Right renal cortex interstitium (tissue), 3 donors: ENCODE measurements around the gene CLEC5A. TPM values are rescaled to one million over a fixed set of nuclear protein-coding genes. Genes with fewer than 3 reads are reported as not detected.
"Not testable (repeated sequence)": the region's sequence is repeated elsewhere in the genome, so short reads cannot be mapped to it uniquely, and the experiment has no call there.

Source experiments
- DNase-seq, 3 donors: peaks; one replicate each; pipeline ENCODE4 v3.0.0-alpha.2; 2013; ENCODE audit warnings: low read depth in 3 of 3, low spot score in 2 of 3
- polyA plus RNA-seq, 3 donors: library from polyadenylated mRNA; unstranded; fragments of 120-200 nt; gene quantifications; one replicate each; pipeline ENCODE4 v1.2.1, GENCODE V29; 2013; ENCODE audit not compliant: insufficient read length in 3 of 3

The CLEC5A gene
- polyA plus RNA-seq, result under 1 TPM; 0.14 to 0.26 (median 0.25) TPM

DNA sequence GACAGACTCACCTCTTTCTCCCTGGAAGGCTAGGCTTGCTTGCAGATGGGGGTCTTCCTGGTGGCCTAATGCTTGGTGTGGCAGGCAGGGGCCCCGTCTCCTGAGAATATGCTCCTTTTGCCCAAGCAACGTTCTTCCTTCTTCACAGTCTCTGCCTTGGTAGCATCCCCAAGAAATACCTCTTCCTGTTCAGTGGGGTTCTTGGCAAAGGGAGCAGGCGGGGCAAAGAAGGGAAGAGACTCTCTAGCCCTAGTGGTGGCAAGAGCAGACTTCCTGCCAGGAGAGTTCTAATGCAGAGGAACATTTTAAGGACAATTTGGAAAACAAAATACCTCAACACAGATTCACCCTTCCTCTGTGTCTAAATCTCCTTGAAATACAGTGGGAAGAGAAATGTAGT lies at the start of gene CLEC5A:
TSS of gene CLEC5A (minus strand) at position 179 of the 400 bp plus-strand sequence. CDS start 682 bp downstream, outside the sequence.
- no peak for DNase-seq

DNA sequence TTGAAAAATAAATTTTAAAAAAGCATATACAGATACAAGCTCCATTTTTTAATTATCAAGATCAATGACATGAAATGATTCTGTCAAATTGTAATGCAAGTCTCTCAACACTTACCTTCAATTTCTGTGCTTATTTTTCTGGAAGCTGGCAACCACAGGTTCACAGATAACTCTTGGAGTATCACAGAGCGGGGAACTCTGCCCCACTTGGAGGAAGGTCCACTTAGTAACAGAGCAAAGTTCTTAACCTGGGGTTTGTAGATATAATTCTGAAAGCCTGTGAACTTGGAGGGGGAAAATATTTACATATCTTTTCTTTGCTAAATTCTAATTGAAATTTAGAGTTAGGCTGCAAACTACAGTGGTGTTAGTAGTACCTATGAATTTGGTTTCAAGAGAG lies 46.6 kb upstream of the CLEC5A start:
- DNase-seq, result no peak

DNA sequence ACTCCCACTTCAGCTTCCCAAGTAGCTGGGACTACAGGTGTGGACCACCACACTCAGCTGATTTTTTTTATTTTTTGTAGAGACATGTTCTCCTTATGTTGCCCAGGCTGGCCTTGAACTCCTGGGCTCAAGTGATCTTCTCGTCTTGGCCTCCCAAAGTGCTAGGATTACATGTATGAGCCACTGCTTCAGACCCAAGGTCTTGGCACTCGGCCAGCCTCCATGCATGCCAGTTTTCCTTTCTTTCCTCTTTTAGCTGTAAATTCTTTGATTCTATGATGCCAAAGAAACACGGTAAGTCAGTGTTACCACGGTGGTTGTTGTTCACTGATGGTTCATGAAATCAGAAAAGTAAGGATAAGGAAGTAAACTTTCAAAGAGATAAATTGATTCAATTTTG lies 45.9 kb upstream of the CLEC5A start:
- no peak for DNase-seq

- DNase-seq, result no peak
Measured at GRCh38 chr7:141992156-141992555, 45.4 kb upstream of the CLEC5A start.

DNA sequence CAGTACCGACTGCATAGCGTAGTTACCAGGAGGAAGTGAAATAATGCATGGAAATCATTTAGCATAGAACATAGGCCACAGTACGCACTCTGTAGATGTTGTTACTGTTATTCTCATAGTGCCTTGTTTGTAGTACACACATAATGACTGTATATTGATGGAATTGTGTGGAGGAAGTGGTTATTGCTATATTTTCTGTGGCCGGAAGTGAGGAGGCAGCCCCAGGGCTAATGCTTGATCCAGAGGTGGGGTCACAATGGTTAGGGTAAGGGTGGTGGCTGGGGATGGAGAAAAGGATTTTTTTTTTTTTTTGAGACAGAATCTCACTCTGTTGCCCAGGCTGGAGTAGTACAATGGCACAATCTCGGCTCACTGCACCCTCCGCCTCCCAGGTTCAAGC lies 44.4 kb upstream of the CLEC5A start:
- no peak for DNase-seq

- DNase-seq, result no peak
Measured at GRCh38 chr7:141990011-141990725, 43.4 kb upstream of the CLEC5A start.

DNA sequence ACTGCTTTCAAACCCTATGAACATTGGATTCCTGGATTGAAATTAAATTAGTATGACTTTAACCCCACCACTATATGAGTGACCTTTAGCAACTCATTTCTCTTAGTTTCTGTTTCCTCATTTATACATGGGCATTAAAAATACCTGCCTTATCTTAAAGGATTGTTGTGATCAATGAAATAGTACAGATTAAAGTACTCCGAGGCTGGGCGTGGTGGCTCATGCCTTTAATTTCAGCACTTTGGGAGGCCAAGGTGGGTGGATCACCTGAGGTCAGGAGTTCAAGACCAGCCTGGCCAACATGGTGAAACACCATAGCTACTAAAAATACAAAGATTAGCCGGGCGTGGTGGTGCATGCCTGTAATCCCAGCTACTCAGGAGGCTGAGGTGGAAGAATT lies 41.0 kb upstream of the CLEC5A start:
- not testable (repeated sequence) for DNase-seq

DNA sequence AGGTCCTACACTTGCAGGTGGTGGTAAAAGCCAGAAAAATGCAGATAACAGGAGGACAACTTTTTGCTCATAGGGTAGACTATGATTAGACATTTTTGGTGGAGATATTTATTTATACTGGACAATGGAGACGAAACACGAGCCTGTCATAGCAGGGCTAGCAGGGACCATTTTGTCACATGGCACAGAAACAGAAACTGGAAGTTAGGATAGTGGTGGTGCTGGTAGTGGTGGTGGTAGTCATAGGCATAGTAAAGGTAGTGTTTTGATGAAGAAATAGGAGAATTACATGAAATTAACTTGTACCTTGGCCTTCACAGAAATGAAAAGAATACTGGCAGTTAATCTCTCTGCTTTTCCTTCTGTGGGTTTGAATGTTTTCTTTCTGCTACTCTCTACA lies 40.1 kb upstream of the CLEC5A start:
- no peak for DNase-seq

DNA sequence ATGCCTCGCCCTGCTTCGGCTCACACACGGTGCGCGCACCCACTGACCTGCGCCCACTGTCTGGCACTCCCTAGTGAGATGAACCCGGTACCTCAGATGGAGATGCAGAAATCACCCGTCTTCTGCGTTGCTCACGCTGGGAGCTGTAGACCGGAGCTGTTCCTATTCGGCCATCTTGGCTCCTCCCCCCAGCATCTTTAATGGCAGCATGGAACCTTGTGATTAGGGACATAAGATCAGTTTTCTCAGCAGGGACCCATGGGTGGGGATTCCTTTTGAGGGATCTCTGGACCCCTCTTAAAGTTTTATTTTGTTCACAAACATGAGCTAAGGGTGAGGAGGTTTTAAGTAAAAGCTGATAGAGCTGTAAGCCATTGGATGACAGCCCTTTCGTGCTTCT lies 39.2 kb upstream of the CLEC5A start:
- DNase-seq, result not testable (repeated sequence)

GRCh38 chr7:141979568-141979967 lies 32.8 kb upstream of the CLEC5A start:
- no peak for DNase-seq

DNA sequence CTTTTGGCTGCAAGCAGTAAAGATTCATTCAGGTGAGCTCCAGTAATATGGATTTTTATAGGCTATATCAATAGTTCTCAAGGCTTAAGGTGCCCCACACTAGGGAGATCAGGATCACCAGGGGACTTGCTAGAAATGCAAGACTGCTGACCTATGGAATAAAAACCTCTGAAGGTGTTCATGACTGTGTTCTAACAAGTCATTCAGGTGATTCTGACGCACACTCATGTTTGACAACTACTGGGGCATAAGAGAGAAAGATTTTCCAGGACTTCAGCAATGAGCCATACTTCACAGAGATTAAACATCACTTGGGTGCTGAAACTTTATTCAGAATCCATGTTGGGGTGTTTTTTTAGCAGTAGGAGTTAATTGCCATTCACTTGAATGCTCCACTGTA lies 31.6 kb upstream of the CLEC5A start:
- no peak for DNase-seq

DNA sequence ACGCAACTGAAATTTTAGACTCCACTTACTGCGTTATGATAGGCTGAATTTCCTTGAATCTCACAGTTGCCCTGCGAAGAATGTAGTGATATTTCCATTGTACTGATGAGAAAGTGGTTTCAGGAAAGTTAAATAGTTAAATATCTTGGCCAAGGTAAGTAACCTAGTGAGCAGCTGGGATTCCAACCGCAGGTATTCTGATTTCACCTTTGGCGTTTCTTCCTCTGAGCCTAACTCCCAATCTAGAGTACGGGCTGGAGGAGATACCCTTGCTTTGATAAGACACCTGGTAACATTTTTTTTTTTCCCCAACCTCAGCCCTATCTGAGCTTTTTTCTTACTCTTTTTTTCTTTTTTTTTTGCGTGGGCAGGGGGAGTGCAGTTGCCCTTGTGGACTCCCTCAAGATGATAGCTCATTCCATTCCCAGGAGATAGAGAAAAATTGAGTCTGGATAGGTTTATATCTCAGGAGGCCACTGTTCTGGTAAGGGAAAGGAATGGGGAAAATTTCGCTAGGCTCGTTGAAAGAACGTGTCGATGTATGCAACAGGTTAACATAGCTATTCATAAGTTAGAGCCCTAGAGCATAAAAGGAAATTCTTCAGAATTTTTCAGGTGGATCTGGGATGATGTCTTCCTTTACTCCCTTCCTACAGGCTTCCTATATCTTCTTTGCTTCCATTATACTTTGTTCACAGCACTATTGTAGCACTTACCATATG lies 29.9 kb upstream of the CLEC5A start:
- no peak for DNase-seq

DNA sequence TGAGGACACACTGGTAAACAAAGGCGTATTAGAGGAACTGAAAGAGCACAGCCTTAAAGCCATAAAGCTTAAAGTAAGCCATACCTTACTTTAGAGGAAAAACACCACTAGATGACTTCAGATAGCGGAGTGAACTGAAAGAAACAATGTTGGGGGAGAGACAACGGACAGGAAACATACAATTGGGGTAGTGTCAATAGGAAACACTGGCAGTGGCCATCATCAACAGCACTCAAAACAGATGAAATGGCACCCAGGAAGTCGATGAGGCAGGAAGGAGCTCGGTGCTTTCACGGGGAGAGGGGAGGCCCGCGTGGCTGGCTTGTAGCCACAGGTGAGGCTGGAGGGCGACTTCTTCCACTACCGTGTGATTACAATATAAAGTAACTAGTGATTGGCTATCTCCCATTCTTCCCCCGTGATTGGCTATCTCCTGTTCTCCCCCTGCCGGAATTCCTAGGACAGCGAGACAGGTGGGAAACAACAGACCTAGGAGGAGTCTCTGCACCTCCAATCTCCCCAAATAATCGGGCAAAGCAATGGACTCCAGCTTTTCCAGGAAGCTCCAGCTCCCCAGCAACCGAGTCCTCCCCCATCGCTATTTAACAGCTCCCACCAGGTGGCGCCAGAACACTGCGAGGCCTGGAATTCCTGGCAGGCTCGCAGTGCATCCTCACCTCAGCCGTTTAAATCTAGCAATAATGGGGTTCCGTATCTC lies 29.2 kb upstream of the CLEC5A start:
- DNase-seq, result peak; percentile 31 to 55 (median 49)

GRCh38 chr7:141974831-141975230 lies 28.1 kb upstream of the CLEC5A start:
- no peak for DNase-seq

DNA sequence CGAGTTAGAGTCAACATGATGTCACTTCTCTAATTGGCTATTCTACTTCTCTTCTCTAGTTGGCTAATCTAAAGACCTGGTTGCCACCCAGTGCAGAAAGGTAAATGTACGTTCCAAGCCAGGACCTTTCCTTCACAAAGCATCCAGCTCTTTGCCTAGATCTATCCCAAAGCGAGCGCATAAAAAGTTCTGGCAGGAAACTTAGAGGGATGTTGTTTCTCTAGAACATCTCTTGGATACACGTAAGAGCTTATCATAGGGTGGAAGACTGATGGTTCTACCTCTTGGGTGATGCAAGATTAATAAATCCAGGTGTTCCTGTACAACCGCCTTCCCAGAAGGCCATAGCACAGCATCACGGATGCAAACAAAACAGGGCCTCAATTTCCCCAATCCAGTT lies 26.9 kb upstream of the CLEC5A start, which contains the start of gene TAS2R38:
TSS of gene TAS2R38 (minus strand) at position 101 of the 400 bp plus-strand sequence. CDS start at position 17, 84 bp downstream.
- no peak for DNase-seq

- no peak for DNase-seq
Measured at GRCh38 chr7:141960687-141961422, 14.1 kb upstream of the CLEC5A start.

GRCh38 chr7:141956084-141956483 lies 9.3 kb upstream of the CLEC5A start:
- no peak for DNase-seq

DNA sequence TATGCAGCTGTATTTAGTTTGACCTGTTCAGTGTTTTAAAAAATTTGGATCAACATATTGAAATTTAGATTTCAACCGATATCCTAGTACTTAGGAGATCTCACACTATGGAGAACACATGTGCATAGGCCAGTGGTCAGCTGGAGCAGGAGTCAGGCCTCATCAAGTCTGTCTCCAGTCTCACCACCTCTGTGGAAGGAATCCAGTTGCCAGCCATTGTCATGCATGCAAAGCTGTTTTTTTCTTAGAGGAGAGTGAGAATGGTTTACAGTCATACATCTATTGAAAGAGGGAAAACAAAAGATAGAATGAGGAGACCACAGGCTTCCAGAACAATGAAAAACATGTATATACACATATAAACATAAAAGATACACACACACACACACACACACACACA lies 7.6 kb upstream of the CLEC5A start:
- DNase-seq, result no peak

DNA sequence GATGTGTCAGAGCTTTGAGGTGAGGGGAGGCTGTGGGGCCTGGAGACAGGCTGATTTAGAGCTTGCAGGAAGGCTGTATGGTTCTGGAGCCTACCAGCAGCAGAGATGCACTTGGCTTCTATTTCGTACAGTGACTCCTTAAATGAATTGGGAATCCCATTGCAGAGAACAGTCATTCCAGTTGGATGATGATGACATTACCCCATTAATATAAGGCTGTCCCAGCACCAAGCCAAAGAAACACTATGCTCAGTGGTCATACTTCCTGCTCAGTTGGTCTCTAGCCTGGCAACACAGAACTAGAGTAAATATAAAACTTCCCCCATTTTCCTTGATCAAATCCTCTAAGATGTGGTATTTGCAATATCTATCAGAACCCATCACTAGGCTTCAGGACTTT lies 5.7 kb upstream of the CLEC5A start:
- DNase-seq, result no peak

DNA sequence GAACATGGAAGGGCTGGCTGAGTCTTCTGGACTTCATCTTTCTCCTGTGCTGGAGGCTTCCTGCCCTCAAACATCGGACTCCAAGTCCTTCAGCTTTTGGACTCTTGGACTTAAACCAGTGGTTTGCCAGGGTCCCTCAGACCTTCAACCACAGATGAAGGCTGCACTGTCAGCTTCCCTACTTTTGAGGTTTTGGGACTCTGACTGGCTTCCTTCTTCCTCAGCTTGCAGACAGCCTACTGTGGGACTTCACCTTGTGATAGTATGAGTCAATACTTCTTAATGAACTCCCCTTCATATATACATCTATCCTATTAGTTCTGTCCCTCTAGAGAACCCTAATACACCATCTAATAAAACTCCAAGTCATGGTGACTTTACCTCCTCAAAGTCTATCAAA lies 4.0 kb upstream of the CLEC5A start:
- no peak for DNase-seq

- DNase-seq, result no peak
Measured at GRCh38 chr7:141949911-141950310, 3.1 kb upstream of the CLEC5A start.
